Keratinocyte (primary cell): ENCODE measurements around the gene ZNF83. TPM values are rescaled to one million over a fixed set of nuclear protein-coding genes. Genes with fewer than 3 reads are reported as not detected.

ENCODE experiments used
- DNase-seq: peaks from one replicate; pipeline ENCODE4 v3.0.0-alpha.2; 2011; ENCODE audit warnings: low read depth, missing footprints, low spot score
- FAIRE-seq: peaks from 2 replicates; lab custom pipeline; 2011; peaks lifted over from hg19 to GRCh38; lab: Jason Lieb, UNC
- H2AFZ ChIP-seq: 2 replicates; pipeline ENCODE4 v1.6.0; 2012; ENCODE audit warnings: low read length, control low read depth, inconsistent platforms; ENCODE audit not compliant: control insufficient read depth
- H3K27ac ChIP-seq: 2 replicates; pipeline ENCODE4 v1.5.1; 2011; ENCODE audit warnings: low read length; ENCODE audit not compliant: control insufficient read depth, insufficient read depth
- H3K27me3 ChIP-seq: 3 replicates; pipeline ENCODE4 v1.6.0; 2011; ENCODE audit warnings: low read length; ENCODE audit not compliant: control insufficient read depth, insufficient read depth; ENCODE audit errors: extremely low read depth
- H3K36me3 ChIP-seq, 2 experiments: 2 replicates in 1 of 2; 3 replicates in 1 of 2; pipeline ENCODE4 v1.5.1; 2011; ENCODE audit warnings: low read length in 2 of 2, mild to moderate bottlenecking in 1 of 2; ENCODE audit not compliant: control insufficient read depth in 2 of 2, insufficient read depth in 2 of 2; ENCODE audit errors: extremely low read depth in 1 of 2
- H3K4me1 ChIP-seq: 3 replicates; pipeline ENCODE4 v1.5.1; 2011; ENCODE audit warnings: low read length; ENCODE audit not compliant: control insufficient read depth, insufficient read depth; ENCODE audit errors: extremely low read depth
- H3K4me2 ChIP-seq: 3 replicates; pipeline ENCODE4 v1.6.0; 2011; ENCODE audit warnings: low read depth, low read length; ENCODE audit not compliant: control insufficient read depth, insufficient read depth; ENCODE audit errors: extremely low read depth
- H3K4me3 ChIP-seq, 3 experiments: fragments of 200-600 bp in 1 of 3; sonication (generic) in 1 of 3; 2 replicates in 2 of 3; 3 replicates in 1 of 3; pipeline ENCODE4 v1.5.1; 2011 to 2016; ENCODE audit warnings: low read length in 3 of 3, mild to moderate bottlenecking in 3 of 3, control low read depth in 2 of 3, inconsistent platforms in 1 of 3, low read depth in 1 of 3, mixed read lengths in 1 of 3, mixed run types in 1 of 3, moderate library complexity in 1 of 3; ENCODE audit not compliant: control insufficient read depth in 2 of 3, insufficient read depth in 2 of 3; ENCODE audit errors: extremely low read depth in 1 of 3
- H3K79me2 ChIP-seq: 2 replicates; pipeline ENCODE4 v1.6.0; 2012; ENCODE audit warnings: low read length; ENCODE audit not compliant: control insufficient read depth, insufficient read depth
- H3K9ac ChIP-seq: 3 replicates; pipeline ENCODE4 v1.6.0; 2011; ENCODE audit warnings: low read length; ENCODE audit not compliant: control insufficient read depth, insufficient read depth; ENCODE audit errors: extremely low read depth
- H3K9me1 ChIP-seq: 3 replicates; pipeline ENCODE4 v1.6.0; 2011; ENCODE audit warnings: low read length; ENCODE audit not compliant: control insufficient read depth, insufficient read depth; ENCODE audit errors: extremely low read depth
- H3K9me3 ChIP-seq: 2 replicates; pipeline ENCODE4 v1.5.1; 2012; ENCODE audit warnings: low read depth, low read length; ENCODE audit not compliant: control insufficient read depth
- H4K20me1 ChIP-seq: 3 replicates; pipeline ENCODE4 v1.6.0; 2011; ENCODE audit warnings: low read length; ENCODE audit not compliant: control insufficient read depth, insufficient read depth; ENCODE audit errors: extremely low read depth
- CTCF ChIP-seq, 3 experiments: IDR thresholded peaks in 1 of 3; conservative IDR thresholded peaks in 1 of 3; optimal IDR thresholded peaks in 1 of 3; 2 replicates in 2 of 3; 3 replicates in 1 of 3; pipeline versions ENCODE3 to v1.5.1; 2011; ENCODE audit warnings: low read length in 3 of 3, mild to moderate bottlenecking in 3 of 3, moderate library complexity in 2 of 3, control low read depth in 1 of 3, inconsistent platforms in 1 of 3; ENCODE audit not compliant: insufficient read depth in 2 of 3; ENCODE audit errors: extremely low read depth in 1 of 3
- EZH2 ChIP-seq: IDR thresholded peaks from one replicate; pipeline ENCODE4 v1.6.1; 2012; ENCODE audit warnings: inconsistent platforms, mild to moderate bottlenecking, low read length, moderate library complexity
- dilution Hi-C: fragments of 300-500 bp; cut with MboI; formaldehyde crosslinking; loops from one replicate; pipeline ENCODE4 v1.7.0; 2020; ENCODE audit warnings: low sequenced_read_pairs; ENCODE audit not compliant: extremely low pct_ligation_motif_present
- polyA plus RNA-seq, 5 experiments: library from polyadenylated mRNA; depleted of rRNA in 3 of 5; stranded (reverse) in 3 of 5; stranded (forward) in 1 of 5; unstranded in 1 of 5; fragments of >200 nt; gene quantifications; 1 replicate in 1 of 5; 2 replicates in 3 of 5; 3 replicates in 1 of 5; pipeline versions ENCODE4 v1.2.1 to v1.2.3, GENCODE V29; 2011 to 2012; ENCODE audit warnings: missing spikeins in 2 of 5, low read depth in 1 of 5, low replicate concordance in 1 of 5
- small RNA-seq, 3 experiments: library from RNA; depleted of rRNA; stranded (forward); fragments of <200 nt; gene quantifications; one replicate each; pipeline ENCODE3, GENCODE V24; 2012; ENCODE audit warnings: low read depth in 3 of 3, low replicate concordance in 1 of 3; ENCODE audit not compliant: insufficient read length in 3 of 3

The ZNF83 gene
- polyA plus RNA-seq, 1 donor (not counting 4 experiments of a cell fraction or from before 2014, with no cell fraction given): 47.3 TPM

DNA sequence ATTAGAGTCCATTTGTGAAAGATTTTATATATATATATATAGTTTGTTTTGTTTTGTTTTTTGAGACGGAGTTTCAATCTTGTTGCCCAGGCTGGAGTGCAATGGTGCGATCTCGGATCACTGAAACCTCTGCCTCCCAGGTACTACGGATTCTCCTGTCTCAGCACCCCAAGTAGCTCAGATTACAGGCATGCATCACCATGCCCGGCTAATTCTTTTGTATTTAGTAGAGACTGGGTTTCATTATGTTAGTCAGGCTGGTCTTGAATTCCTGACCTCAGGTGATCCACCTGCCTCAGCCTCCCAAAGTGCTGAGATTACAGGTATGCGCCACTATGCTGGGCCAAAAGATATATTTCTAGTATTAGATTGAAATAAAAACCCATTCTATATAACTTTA is 72.0 kb downstream of the ZNF83 start:
- no peak for FAIRE-seq
- no peak overlapping the region for H3K9ac ChIP-seq

More for the DNA sequence above, 72.0 kb downstream of the ZNF83 start:
- Histone ChIP-seq H3K27me3 (no peaks in the 10 kb centered on the region), H3K4me1 (peaks cover 7% of the 10 kb centered on the region), H4K20me1 (no peaks in the 10 kb centered on the region), H2AFZ (no peak overlapping the region), H3K4me3 (no peak overlapping the region), H3K4me2 (no peak overlapping the region), H3K9me3 (peaks cover 5% of the 10 kb centered on the region), H3K36me3 (peaks cover 3 to 4% of the 10 kb centered on the region in 2 experiments), H3K79me2 (peaks cover 5% of the 10 kb centered on the region), H3K9me1 (no peaks in the 10 kb centered on the region), H3K27ac (no peak overlapping the region)
- no peak for DNase-seq
- dilution Hi-C loops: no loop called here
- TF ChIP-seq EZH2 (no peak), CTCF (optimal IDR thresholded peaks at IDR 0.05 in 1 of 3, IDR thresholded peaks at IDR 0.05 in 1 of 3, conservative IDR thresholded peaks at IDR 0.05 in 1 of 3; ENCODE audit: extremely low read depth in 1 of 3, insufficient read depth in 2 of 3, low read length in 3 of 3) (no peak)

Small RNAs within 50 kb of the gene (small RNA-seq; reads per million reads assigned to genes)
- 0 reads per million in 3 experiments for gene RPL39P34

Other genes starting within 250 kb of the ZNF83 start
- 11.1 to 24.9 TPM (median 18.6 TPM) in 3 replicates for gene ZNF528, start 240.5 kb downstream of the ZNF83 start, polyA plus RNA-seq
- gene ZNF534, start 209.2 kb downstream of the ZNF83 start, polyA plus RNA-seq: 0.05 TPM in 1 of 3 replicates, not detected in the others
- gene ZNF578, start 184.8 kb downstream of the ZNF83 start, polyA plus RNA-seq: 0.44 to 1.1 TPM (median 0.79 TPM) in 3 replicates
- 5.7 to 6.8 TPM (median 5.8 TPM) in 3 replicates for gene ZNF808, start 110.7 kb downstream of the ZNF83 start, polyA plus RNA-seq
- gene ZNF701, start 68.1 kb downstream of the ZNF83 start, polyA plus RNA-seq: 6.0 to 7.2 TPM (median 7.0 TPM) in 3 replicates
- gene ZNF611, start 96.7 kb upstream of the ZNF83 start, polyA plus RNA-seq: 2.8 to 2.9 TPM (median 2.9 TPM) in 3 replicates
- gene ZNF600, start 148.4 kb upstream of the ZNF83 start, polyA plus RNA-seq: 5.0 to 8.5 TPM (median 7.6 TPM) in 3 replicates
- 10.9 to 20.8 TPM (median 15.1 TPM) in 3 replicates for gene ZNF28, start 183.3 kb upstream of the ZNF83 start, polyA plus RNA-seq
- 12.4 to 20.5 TPM (median 18.0 TPM) in 3 replicates for gene ZNF468, start 219.3 kb upstream of the ZNF83 start, polyA plus RNA-seq